ENCODE measurements around the gene HCK. TPM values are rescaled to one million over a fixed set of nuclear protein-coding genes. Genes with fewer than 3 reads are reported as not detected.
"Not testable (repeated sequence)": the region's sequence is repeated elsewhere in the genome, so short reads cannot be mapped to it uniquely, and the experiment has no call there.

Gene HCK
- total RNA-seq, 1 donor from 2014 or later = 0.34 TPM

DNA sequence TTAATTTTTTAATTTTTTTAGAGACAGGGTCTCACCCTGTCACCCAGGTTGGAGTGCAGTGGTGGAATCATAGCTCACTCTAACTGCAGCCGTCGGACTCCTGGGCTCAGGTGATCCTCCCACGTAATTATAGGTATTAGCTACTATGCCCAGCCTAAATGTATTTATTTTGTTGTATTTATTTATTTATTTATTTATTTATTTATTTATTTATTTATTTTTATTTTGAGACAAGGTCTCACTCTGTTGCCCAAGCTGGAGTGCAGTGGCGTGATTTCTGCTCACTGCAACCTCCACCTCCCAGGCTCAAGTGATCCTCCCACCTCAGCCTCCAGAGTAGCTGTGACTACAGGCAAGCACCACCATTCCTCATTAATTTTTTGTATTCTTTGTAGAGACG is 66.4 kb downstream of the HCK start:
- not testable (repeated sequence) for H3K4me2 ChIP-seq (ENCODE audit: low read length); H3K4me1 Mint-ChIP-seq (ENCODE audit: low read depth, unreplicated experiment); H3K4me3 ChIP-seq (ENCODE audit: insufficient read depth, low read depth, low read length); FAIRE-seq; H3K9me3 Mint-ChIP-seq (ENCODE audit: unreplicated experiment); H3K36me3 Mint-ChIP-seq (ENCODE audit: low read depth, unreplicated experiment); H3K9me3 ChIP-seq (ENCODE audit: insufficient read depth, low read depth, low read length); H3K36me3 ChIP-seq (ENCODE audit: insufficient read depth, low read length); H3K27ac Mint-ChIP-seq (ENCODE audit: unreplicated experiment); DNase-seq (ENCODE audit: low read depth); H2AFZ ChIP-seq (ENCODE audit: low read depth, low read length); H3K27me3 Mint-ChIP-seq (ENCODE audit: low read depth, unreplicated experiment); H3K9ac ChIP-seq (ENCODE audit: low read length); H3K27me3 ChIP-seq (ENCODE audit: insufficient read depth, low read length); H3K4me1 ChIP-seq (ENCODE audit: insufficient read depth, low read length); H3K27ac ChIP-seq (ENCODE audit: low read depth, low read length); H3K4me3 Mint-ChIP-seq (ENCODE audit: unreplicated experiment)
- peaks cover 78% of the 10 kb centered on the region for H3K79me2 ChIP-seq (ENCODE audit: insufficient read depth, low read length)
- H4K20me1 ChIP-seq (ENCODE audit: insufficient read depth, low read length) = peaks cover 62% of the 10 kb centered on the region

DNA sequence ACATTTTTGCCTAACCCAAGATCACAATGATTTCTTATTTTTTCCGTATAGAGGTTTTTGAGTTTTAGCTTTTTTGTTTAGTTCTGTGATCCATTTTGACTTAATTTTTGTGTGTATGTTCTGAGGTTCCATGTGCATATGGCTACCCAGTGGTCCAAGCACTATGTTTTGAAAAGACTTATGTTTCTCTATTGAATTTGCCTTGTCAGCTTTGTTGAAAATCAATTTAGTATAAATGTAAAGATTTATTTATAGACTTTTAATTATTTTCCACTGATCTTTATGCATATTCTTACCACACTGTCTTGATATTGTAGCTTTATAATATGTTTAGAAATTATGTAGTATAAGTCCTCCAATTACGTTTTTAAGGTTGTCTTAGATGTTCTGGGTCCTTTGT is 67.7 kb downstream of the HCK start:
- Histone ChIP-seq H3K9me3 (ENCODE audit: insufficient read depth, low read depth, low read length) (no peaks in the 10 kb centered on the region), H3K79me2 (ENCODE audit: insufficient read depth, low read length) (peaks cover 76% of the 10 kb centered on the region), H3K4me1 (ENCODE audit: insufficient read depth, low read length) (no peaks in the 10 kb centered on the region), H3K4me3 (ENCODE audit: insufficient read depth, low read depth, low read length) (no peak overlapping the region), H3K27me3 (ENCODE audit: insufficient read depth, low read length) (no peaks in the 10 kb centered on the region), H3K36me3 (ENCODE audit: insufficient read depth, low read length) (peaks cover 3% of the 10 kb centered on the region), H4K20me1 (ENCODE audit: insufficient read depth, low read length) (peaks cover 58% of the 10 kb centered on the region), H3K4me2 (ENCODE audit: low read length) (no peak overlapping the region), H3K9ac (ENCODE audit: low read length) (no peak overlapping the region), H2AFZ (ENCODE audit: low read depth, low read length) (no peak overlapping the region), H3K27ac (ENCODE audit: low read depth, low read length) (no peak overlapping the region)
- Mint-ChIP-seq H3K27ac (ENCODE audit: unreplicated experiment) (no peak overlapping the region), H3K4me1 (ENCODE audit: low read depth, unreplicated experiment) (peaks cover 9% of the 10 kb centered on the region), H3K4me3 (ENCODE audit: unreplicated experiment) (no peak overlapping the region), H3K27me3 (ENCODE audit: low read depth, unreplicated experiment) (no peaks in the 10 kb centered on the region), H3K9me3 (ENCODE audit: unreplicated experiment) (peaks cover 2% of the 10 kb centered on the region), H3K36me3 (ENCODE audit: low read depth, unreplicated experiment) (peaks cover 11% of the 10 kb centered on the region)
- FAIRE-seq (no peak), DNase-seq (ENCODE audit: low read depth) (no peak)
- TF ChIP-seq EZH2 (IDR thresholded peaks at IDR 0.05; ENCODE audit: insufficient read depth, low read length) = no peak
- TF ChIP-seq, protein P1, sequence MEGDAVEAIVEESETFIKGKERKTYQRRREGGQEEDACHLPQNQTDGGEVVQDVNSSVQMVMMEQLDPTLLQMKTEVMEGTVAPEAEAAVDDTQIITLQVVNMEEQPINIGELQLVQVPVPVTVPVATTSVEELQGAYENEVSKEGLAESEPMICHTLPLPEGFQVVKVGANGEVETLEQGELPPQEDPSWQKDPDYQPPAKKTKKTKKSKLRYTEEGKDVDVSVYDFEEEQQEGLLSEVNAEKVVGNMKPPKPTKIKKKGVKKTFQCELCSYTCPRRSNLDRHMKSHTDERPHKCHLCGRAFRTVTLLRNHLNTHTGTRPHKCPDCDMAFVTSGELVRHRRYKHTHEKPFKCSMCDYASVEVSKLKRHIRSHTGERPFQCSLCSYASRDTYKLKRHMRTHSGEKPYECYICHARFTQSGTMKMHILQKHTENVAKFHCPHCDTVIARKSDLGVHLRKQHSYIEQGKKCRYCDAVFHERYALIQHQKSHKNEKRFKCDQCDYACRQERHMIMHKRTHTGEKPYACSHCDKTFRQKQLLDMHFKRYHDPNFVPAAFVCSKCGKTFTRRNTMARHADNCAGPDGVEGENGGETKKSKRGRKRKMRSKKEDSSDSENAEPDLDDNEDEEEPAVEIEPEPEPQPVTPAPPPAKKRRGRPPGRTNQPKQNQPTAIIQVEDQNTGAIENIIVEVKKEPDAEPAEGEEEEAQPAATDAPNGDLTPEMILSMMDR (IDR thresholded peaks at IDR 0.05; ENCODE audit: insufficient read depth, low read depth, low read length) = no peak

DNA sequence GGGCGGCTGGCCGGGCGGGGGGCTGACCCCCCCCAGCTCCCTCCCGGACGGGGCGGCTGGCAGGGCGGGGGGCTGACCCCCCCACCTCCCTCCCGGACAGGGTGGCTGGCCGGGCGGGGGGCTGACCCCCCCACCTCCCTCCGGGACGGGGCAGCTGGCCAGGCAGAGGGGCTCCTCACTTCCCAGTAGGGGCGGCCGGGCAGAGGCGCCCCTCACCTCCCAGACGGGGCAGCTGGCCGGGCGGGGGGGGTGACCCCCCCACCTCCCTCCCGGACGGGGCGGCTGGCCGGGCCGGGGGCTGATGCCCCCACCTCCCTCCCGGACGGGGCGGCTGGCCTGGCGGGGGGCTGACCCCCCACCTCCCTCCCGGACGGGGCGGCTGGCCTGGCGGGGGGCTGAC is 69.9 kb downstream of the HCK start:
- FAIRE-seq; H3K27me3 Mint-ChIP-seq (ENCODE audit: low read depth, unreplicated experiment); H3K27ac ChIP-seq (ENCODE audit: low read depth, low read length); DNase-seq (ENCODE audit: low read depth); H3K9me3 Mint-ChIP-seq (ENCODE audit: unreplicated experiment); H3K27me3 ChIP-seq (ENCODE audit: insufficient read depth, low read length); H3K4me3 Mint-ChIP-seq (ENCODE audit: unreplicated experiment); H2AFZ ChIP-seq (ENCODE audit: low read depth, low read length); H3K9ac ChIP-seq (ENCODE audit: low read length); H3K9me3 ChIP-seq (ENCODE audit: insufficient read depth, low read depth, low read length); H3K4me3 ChIP-seq (ENCODE audit: insufficient read depth, low read depth, low read length); H3K36me3 ChIP-seq (ENCODE audit: insufficient read depth, low read length); H3K4me2 ChIP-seq (ENCODE audit: low read length); H3K27ac Mint-ChIP-seq (ENCODE audit: unreplicated experiment); H3K36me3 Mint-ChIP-seq (ENCODE audit: low read depth, unreplicated experiment); H3K4me1 Mint-ChIP-seq (ENCODE audit: low read depth, unreplicated experiment); H3K4me1 ChIP-seq (ENCODE audit: insufficient read depth, low read length): not testable (repeated sequence)
- H4K20me1 ChIP-seq (ENCODE audit: insufficient read depth, low read length) = peaks cover 58% of the 10 kb centered on the region
- H3K79me2 ChIP-seq (ENCODE audit: insufficient read depth, low read length) = peaks cover 75% of the 10 kb centered on the region

DNA sequence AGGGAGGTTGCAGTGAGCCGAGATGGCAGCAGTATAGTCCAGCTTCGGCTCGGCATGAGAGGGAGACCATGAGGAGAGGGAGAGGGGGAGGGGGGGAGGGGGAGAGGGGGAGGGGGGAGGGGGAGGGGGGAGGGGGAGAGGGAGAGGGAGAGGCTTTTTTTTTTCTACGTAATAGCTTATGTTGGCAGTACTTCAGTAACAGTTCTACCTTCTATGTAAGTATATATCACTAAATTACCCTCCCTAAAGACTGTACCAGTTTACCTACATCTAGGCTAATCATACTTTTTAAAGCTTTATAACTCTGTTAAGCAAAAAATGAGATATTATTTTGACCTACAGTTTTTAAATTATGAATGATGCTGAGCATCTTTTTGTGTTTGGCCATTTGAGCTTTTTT is 71.0 kb downstream of the HCK start:
- Histone ChIP-seq H3K4me3 (ENCODE audit: insufficient read depth, low read depth, low read length) (no peak overlapping the region), H4K20me1 (ENCODE audit: insufficient read depth, low read length) (peaks cover 58% of the 10 kb centered on the region), H3K27me3 (ENCODE audit: insufficient read depth, low read length) (no peaks in the 10 kb centered on the region), H3K4me2 (ENCODE audit: low read length) (no peak overlapping the region), H3K9me3 (ENCODE audit: insufficient read depth, low read depth, low read length) (no peaks in the 10 kb centered on the region), H2AFZ (ENCODE audit: low read depth, low read length) (no peak overlapping the region), H3K9ac (ENCODE audit: low read length) (no peak overlapping the region), H3K36me3 (ENCODE audit: insufficient read depth, low read length) (peaks cover 3% of the 10 kb centered on the region), H3K79me2 (ENCODE audit: insufficient read depth, low read length) (peaks cover 75% of the 10 kb centered on the region), H3K4me1 (ENCODE audit: insufficient read depth, low read length) (no peaks in the 10 kb centered on the region), H3K27ac (ENCODE audit: low read depth, low read length) (no peak overlapping the region)
- no peak for FAIRE-seq
- H3K36me3 Mint-ChIP-seq (ENCODE audit: low read depth, unreplicated experiment) = peaks cover 5% of the 10 kb centered on the region
- H3K9me3 Mint-ChIP-seq (ENCODE audit: unreplicated experiment) = peaks cover 2% of the 10 kb centered on the region
- no peaks in the 10 kb centered on the region for H3K4me1 Mint-ChIP-seq (ENCODE audit: low read depth, unreplicated experiment)
- TF ChIP-seq, protein P1 (IDR thresholded peaks at IDR 0.05; ENCODE audit: insufficient read depth, low read depth, low read length) = no peak
- TF ChIP-seq EZH2 (IDR thresholded peaks at IDR 0.05; ENCODE audit: insufficient read depth, low read length) = no peak
- no peaks in the 10 kb centered on the region for H3K27me3 Mint-ChIP-seq (ENCODE audit: low read depth, unreplicated experiment)
- H3K4me3 Mint-ChIP-seq (ENCODE audit: unreplicated experiment) = no peak overlapping the region
- no peak for DNase-seq (ENCODE audit: low read depth)
- no peak overlapping the region for H3K27ac Mint-ChIP-seq (ENCODE audit: unreplicated experiment)
